GM21786 (cell line): ENCODE measurements around the gene LCE1C.

ENCODE experiments used
- ATAC-seq: cut with Tn5 transposase; IDR thresholded peaks from one replicate; pipeline ENCODE4 v1.9.1; 2021; ENCODE audit not compliant: unreplicated experiment

LCE1C gene

GRCh38 chr1:152760551-152761190 lies 45.8 kb downstream of the LCE1C start:
- ATAC-seq: no peak

GRCh38 chr1:152759453-152760173 lies 46.8 kb downstream of the LCE1C start:
- ATAC-seq: no peak

DNA sequence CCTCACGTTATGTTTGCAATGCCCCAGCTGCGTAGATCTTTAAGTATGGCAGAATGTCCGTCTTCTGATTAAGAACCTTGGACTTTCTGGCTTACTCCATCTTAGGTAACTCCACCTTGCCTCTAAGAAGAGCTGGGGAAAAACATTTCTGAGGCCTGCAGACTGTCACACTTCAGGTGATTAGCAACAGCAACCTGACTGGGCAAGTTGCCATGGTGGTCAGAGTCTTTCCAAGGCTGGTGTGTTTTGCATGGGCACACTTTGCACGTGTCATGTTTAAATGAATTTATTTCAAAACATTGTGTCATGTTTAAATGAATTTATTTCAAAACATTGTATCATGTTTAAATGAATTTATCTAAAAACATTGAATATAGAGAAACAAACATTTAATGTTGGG lies 47.8 kb downstream of the LCE1C start:
- ATAC-seq: no peak

GRCh38 chr1:152757747-152758146 lies 48.7 kb downstream of the LCE1C start, which contains the start of gene KPRP:
KPRP (plus strand) TSS chr1:152758025; CDS start chr1:152759589, 1,564 bp downstream.
- ATAC-seq: no peak

- ATAC-seq: no peak
Measured at GRCh38 chr1:152756872-152757271, 49.6 kb downstream of the LCE1C start.
